ENCODE data around the gene EIF5A.
"Not testable (repeated sequence)": the region's sequence is repeated elsewhere in the genome, so short reads cannot be mapped to it uniquely, and the experiment has no call there.

The EIF5A gene

GRCh38 chr17:7329997-7330637 is 22.7 kb downstream of the EIF5A start:
- DNase-seq (ENCODE audit: low read depth in 2 of 2): peak; percentile 53 to 70

DNA sequence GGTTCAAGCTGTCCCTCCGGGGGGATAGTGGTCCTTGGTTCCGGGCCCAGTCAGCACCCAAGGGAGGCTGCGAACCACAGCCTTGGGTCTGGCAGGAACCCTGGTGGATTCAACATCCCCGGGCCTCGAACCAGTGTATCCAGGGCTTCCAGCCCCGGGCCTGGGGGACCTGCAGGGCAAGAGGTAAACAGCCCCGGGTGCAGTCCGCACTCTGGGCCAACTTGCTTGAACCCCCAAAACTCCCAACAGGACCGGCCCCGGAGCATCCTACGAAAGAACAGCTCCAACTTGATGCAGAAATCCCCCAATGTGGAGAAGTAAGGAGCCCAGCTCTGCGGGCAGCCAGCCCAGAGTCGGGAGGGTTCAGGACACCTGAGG is 23.2 kb downstream of the EIF5A start:
- DNase-seq (ENCODE audit: low read depth in 2 of 2): no peak

- DNase-seq (ENCODE audit: low read depth in 2 of 2): no peak
Measured at GRCh38 chr17:7332111-7332510, 24.7 kb downstream of the EIF5A start.

- not testable (repeated sequence) for DNase-seq (ENCODE audit: low read depth in 2 of 2)
Measured at GRCh38 chr17:7332600-7333069, 25.2 kb downstream of the EIF5A start.

DNA sequence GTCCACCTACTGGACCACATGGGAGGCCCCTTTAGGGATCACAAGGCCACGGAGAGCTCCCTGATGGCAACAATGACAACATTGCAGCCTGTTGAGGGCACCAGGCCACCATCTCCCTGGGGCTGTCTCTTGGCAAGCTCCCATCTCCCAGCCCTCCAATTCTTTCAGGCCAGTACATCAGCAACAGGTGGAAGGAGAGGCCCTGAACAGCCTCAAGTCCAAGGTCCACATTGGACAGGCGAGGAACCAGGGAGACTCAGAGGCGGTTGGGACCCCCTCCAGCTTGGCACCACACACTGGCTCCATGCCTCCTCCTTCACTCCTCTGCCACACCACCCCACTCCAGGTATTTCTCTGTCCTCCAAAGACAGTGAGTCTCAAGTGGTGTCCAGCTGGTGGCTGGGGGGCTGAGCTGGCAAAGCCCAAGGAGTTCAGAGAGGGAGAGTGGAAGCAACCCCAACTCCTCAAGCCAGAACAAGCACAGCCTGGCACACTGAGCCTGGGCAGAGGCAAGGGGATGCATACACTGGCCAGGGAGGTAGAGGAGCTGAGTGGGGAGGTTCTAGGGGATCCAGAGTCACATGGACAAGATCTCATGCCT is 27.6 kb downstream of the EIF5A start:
- DNase-seq (ENCODE audit: low read depth in 2 of 2): no peak

DNA sequence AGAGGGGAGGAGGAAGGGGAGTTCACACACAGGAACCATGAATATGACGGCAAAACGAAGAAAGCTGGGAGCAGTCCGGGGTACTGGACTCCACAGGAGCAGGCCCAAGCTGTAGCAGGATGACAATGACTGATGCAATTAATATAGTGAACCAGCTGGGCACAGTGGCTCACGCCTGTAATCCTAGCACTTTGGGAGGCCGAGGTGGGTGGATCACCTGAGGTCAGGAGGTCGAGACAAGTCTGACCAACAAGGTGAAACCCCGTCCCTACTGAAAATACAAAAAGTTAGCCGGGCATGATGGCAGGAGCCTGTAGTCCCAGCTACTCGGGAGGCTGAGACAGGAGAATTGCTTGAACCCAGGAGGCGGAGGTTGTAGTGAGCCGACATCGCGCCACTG is 28.3 kb downstream of the EIF5A start:
- DNase-seq (ENCODE audit: low read depth in 2 of 2): not testable (repeated sequence)

- DNase-seq (ENCODE audit: low read depth in 2 of 2): peak; percentile 76 to 79
Measured at GRCh38 chr17:7336240-7337175, 29.1 kb downstream of the EIF5A start, which contains the start of gene ACAP1. ACAP1 (plus strand) TSS chr17:7336529; CDS start chr17:7336735, 206 bp downstream.

DNA sequence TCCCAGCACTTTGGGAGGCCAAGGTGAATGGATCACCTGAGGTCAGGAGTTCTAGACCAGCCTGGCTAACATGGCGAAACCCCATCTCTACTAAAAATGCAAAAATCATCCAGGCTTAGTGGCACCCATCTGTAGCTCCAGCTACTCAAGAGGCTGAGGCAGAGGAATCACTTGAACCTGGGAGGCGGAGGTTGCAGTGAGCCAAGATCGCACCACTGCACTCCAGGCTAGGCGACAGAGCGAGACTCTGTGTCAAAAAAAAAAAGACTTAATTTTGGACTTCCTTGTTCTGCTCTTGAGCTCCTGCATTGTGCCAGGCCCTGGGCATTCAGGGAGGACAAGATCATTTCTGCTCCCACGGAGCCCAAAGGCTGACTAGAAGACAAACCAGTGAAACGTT is 30.2 kb downstream of the EIF5A start:
- not testable (repeated sequence) for DNase-seq (ENCODE audit: low read depth in 2 of 2)

DNA sequence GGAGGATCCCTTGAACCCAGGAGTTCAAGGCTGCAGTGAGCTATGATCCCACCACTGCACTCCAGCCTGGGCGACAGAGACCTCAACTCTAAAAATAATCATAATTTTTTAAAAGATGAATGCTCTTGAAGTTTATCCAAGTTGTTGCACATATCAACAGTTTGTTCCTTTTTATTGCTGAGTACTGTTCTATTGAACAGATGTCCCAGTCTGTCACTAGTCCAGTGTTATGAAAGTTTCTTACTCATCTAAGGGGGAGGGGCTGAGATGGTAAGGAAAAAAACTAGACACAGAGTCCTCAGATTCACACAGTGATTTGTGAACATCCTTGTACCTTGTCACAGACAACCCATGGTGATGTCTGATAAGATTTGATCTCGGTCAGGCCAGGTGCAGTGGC is 32.8 kb downstream of the EIF5A start:
- no peak for DNase-seq (ENCODE audit: low read depth in 2 of 2)

GRCh38 chr17:7341842-7342241 is 34.4 kb downstream of the EIF5A start:
- DNase-seq (ENCODE audit: low read depth in 2 of 2): no peak

GRCh38 chr17:7343250-7343649 is 35.8 kb downstream of the EIF5A start:
- no peak for DNase-seq (ENCODE audit: low read depth in 2 of 2)

DNA sequence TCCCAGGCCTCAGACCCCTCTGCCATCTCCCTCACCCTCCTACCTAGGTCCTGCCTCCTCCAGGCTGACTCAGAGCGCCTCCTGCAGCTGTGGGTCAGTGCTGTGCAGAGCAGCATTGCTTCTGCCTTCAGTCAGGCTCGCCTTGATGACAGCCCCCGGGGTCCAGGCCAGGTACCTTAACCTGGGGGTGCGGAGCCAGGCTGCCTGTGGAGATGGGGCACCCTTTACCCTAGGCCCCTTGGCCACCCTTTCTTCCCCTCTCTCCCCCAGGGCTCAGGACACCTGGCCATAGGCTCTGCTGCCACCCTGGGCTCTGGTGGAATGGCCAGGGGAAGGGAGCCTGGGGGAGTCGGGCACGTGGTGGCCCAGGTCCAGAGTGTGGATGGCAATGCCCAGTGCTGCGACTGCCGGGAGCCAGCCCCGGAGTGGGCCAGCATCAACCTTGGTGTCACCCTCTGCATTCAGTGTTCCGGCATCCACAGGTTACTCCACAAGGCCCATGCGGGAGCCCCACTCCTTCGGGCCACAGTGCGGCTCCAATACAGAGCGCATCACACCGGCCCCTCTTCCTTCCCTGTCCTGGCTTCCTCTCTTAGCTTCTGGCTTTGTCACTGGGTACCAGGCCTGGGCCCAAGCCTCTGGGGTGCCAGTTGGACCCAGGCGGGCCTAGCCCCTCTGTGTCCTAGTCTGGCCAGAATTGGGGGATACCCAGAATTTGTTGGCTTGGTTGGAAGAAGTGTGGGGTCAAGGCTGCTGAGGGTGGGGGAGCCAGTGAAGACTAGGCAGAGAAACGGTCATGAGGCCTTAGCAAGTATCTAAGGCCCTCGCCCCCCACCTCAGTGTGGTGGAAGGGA is 39.6 kb downstream of the EIF5A start:
- no peak for DNase-seq (ENCODE audit: low read depth in 2 of 2)

GRCh38 chr17:7347630-7348477 is 40.4 kb downstream of the EIF5A start:
- no peak for DNase-seq (ENCODE audit: low read depth in 2 of 2)

GRCh38 chr17:7348478-7349242 is 41.2 kb downstream of the EIF5A start:
- DNase-seq (ENCODE audit: low read depth in 2 of 2): no peak

- DNase-seq (ENCODE audit: low read depth in 2 of 2): peak; percentile 28 to 78
Measured at GRCh38 chr17:7351665-7352502, 44.5 kb downstream of the EIF5A start, which contains the start of gene KCTD11. KCTD11 (plus strand) TSS chr17:7352162.

DNA sequence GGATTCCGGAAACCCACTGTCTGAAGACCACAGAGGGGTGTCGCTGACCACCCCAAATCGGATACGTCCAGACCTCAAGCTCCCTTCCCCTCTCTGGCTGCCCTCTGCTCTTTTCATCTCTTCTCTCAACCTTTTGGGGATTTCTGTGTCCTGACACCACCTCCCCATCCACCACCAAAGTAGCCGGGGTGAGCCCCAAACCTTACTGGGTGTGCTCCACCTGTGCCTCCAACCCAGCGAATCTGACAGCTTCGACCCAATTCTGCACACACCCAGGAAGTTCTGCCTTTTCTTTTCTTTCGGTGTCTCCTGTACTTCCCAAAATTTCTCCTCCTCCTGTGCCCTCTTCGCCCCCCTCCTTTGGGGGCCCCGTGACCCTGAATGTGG is 45.1 kb downstream of the EIF5A start:
- no peak for DNase-seq (ENCODE audit: low read depth in 2 of 2)

DNA sequence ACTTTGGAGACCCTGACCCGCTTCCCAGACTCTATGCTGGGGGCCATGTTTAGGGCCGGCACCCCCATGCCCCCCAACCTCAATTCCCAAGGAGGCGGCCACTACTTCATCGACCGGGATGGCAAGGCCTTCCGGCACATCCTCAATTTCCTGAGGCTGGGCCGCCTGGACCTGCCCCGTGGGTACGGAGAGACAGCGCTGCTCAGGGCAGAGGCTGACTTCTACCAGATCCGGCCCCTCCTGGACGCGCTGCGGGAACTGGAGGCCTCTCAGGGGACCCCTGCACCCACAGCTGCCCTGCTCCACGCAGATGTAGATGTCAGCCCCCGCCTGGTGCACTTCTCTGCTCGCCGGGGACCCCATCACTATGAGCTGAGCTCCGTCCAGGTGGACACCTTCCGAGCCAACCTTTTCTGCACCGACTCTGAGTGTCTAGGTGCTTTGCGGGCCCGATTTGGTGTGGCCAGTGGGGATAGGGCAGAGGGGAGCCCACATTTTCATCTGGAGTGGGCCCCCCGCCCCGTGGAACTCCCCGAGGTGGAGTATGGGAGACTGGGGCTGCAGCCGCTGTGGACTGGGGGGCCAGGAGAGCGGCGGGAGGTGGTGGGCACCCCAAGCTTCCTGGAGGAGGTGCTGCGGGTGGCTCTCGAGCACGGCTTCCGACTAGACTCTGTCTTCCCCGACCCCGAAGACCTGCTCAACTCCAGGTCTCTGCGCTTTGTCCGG is 45.6 kb downstream of the EIF5A start:
- DNase-seq (ENCODE audit: low read depth in 2 of 2): no peak

GRCh38 chr17:7354262-7354843 is 46.9 kb downstream of the EIF5A start:
- DNase-seq (ENCODE audit: low read depth in 2 of 2): no peak

Data from stimulated activated CD8-positive, alpha-beta memory T cell treated with anti-CD3 and anti-CD28 coated beads, Interleukin-7, amount 100 ng/mL, for 4 hours (primary cell).